Activated naive CD8-positive, alpha-beta T cell treated with anti-CD3 and anti-CD28 coated beads for 36 hours (primary cell): Measurements from ENCODE around the gene P2RY8. TPM values are rescaled to one million over a fixed set of nuclear protein-coding genes. Genes with fewer than 3 reads are reported as not detected.
"Not testable (repeated sequence)": the region's sequence is repeated elsewhere in the genome, so short reads cannot be mapped to it uniquely, and the experiment has no call there.

Experiments
- DNase-seq: peaks from one replicate; pipeline ENCODE4 v3.0.0; 2021
- H3K27ac Mint-ChIP-seq: one replicate; pipeline ENCODE4 v1.8.0; 2022; ENCODE audit warnings: mild to moderate bottlenecking, moderate library complexity, mixed read lengths
- H3K27me3 Mint-ChIP-seq: one replicate; pipeline ENCODE4 v1.8.0; 2022; ENCODE audit warnings: mild to moderate bottlenecking, mixed read lengths
- H3K36me3 Mint-ChIP-seq: one replicate; pipeline ENCODE4 v1.8.0; 2021; ENCODE audit warnings: mild to moderate bottlenecking, mixed read lengths
- H3K4me1 Mint-ChIP-seq: one replicate; pipeline ENCODE4 v1.8.0; 2021; ENCODE audit warnings: mixed read lengths
- H3K4me3 Mint-ChIP-seq: one replicate; pipeline ENCODE4 v1.8.0; 2022; ENCODE audit warnings: mild to moderate bottlenecking, moderate library complexity, mixed read lengths
- H3K9me3 Mint-ChIP-seq: one replicate; pipeline ENCODE4 v1.8.0; 2022; ENCODE audit warnings: mixed read lengths
- total RNA-seq, 2 experiments: library from RNA; stranded (reverse); gene quantifications; one replicate each; pipeline ENCODE4 v1.2.3, GENCODE V29; 2021

Gene P2RY8
- total RNA-seq, 2 experiments from 2014 or later = 12.5 to 13.3 TPM

DNA sequence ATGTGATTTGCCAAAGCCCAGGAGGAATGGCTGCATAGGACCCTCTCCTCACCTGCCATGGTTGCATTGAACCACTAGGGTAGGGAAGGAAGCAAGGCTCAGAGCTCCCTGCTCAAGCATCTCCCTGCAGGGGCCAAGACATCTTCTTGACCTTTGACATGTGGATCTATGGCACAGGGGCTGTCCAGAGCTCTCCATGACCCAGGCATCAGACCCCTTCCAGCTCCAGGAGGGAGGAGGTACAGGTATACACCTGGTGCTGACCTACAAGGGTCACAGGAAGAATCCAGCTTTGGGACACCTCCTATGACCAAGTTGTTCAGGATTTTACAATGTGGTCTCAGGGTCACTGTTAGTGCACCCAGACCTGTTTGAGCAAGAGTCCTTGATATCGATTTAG, 61.1 kb downstream of the P2RY8 start:
- Mint-ChIP-seq H3K4me1 (peaks cover 52% of the 10 kb centered on the region), H3K36me3 (peaks cover 60% of the 10 kb centered on the region), H3K4me3 (no peak overlapping the region), H3K9me3 (peaks cover 38% of the 10 kb centered on the region), H3K27me3 (no peaks in the 10 kb centered on the region), H3K27ac (no peak overlapping the region)
- no peak for DNase-seq

DNA sequence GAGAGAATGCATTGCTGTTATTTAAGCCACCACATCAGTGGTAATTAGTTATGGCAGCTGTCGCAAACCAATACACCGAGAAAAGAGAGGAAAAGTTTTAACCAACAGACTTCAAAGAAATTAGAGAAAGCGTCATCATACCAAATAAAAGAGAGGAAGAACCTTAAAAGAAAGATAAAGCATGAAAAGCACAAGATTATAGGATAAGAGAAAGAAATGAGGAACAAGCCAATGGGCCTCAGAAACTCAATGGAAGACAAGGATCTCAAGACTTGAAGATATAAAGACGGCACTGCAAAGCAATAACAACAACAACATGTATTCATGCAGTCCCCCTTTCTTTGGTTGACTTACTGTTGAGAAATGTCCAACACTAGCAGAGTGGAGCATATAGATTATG, 61.5 kb downstream of the P2RY8 start:
- H3K4me1 Mint-ChIP-seq = peaks cover 53% of the 10 kb centered on the region
- peaks cover 38% of the 10 kb centered on the region for H3K9me3 Mint-ChIP-seq
- no peak overlapping the region for H3K27ac Mint-ChIP-seq
- no peak overlapping the region for H3K4me3 Mint-ChIP-seq
- H3K36me3 Mint-ChIP-seq = peaks cover 60% of the 10 kb centered on the region
- no peak for DNase-seq
- no peaks in the 10 kb centered on the region for H3K27me3 Mint-ChIP-seq

DNA sequence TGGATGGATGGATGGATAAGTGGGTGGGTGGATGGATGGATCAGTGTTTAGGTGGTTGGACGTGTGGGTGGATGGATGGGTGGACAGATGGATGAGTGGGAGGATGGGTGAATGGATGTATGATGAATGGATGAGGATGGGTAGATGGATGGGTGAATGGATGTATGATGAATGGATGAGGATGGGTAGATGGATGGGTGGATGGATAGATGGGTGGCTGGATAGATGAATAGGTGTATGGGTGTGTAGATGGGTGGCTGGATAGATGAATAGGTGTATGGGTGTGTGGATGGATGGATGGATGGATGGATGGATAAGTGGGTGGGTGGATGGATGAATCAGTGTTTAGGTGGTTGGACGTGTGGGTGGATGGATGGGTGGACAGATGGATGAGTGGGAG, 62.4 kb downstream of the P2RY8 start:
- H3K27me3 Mint-ChIP-seq, H3K4me3 Mint-ChIP-seq, DNase-seq, H3K27ac Mint-ChIP-seq: not testable (repeated sequence)
- H3K9me3 Mint-ChIP-seq = peaks cover 35% of the 10 kb centered on the region
- H3K36me3 Mint-ChIP-seq = peaks cover 51% of the 10 kb centered on the region
- peaks cover 50% of the 10 kb centered on the region for H3K4me1 Mint-ChIP-seq

DNA sequence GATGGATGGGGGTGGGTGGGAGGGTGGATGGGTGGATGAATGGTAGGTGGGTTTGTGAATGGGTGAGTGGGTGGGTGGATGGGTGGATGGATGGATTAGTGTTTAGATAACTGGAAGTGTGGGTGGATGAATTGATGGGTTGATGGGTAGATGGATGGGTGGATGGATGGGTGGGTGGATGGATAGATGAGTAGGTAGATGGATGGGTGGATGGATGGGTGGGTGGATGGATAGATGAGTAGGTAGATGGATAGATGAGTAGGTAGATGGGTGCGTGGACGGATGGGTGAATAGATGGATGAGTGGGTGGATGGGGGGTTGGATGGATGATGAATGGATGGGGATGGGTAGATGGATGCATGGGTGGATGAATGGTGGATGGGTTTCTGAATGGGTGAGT, 64.0 kb downstream of the P2RY8 start:
- no peaks in the 10 kb centered on the region for H3K27me3 Mint-ChIP-seq
- H3K9me3 Mint-ChIP-seq = peaks cover 25% of the 10 kb centered on the region
- DNase-seq = no peak
- H3K27ac Mint-ChIP-seq = peak overlapping the region; percentile 53
- H3K4me3 Mint-ChIP-seq = no peak overlapping the region
- peaks cover 54% of the 10 kb centered on the region for H3K4me1 Mint-ChIP-seq
- H3K36me3 Mint-ChIP-seq = peaks cover 41% of the 10 kb centered on the region

DNA sequence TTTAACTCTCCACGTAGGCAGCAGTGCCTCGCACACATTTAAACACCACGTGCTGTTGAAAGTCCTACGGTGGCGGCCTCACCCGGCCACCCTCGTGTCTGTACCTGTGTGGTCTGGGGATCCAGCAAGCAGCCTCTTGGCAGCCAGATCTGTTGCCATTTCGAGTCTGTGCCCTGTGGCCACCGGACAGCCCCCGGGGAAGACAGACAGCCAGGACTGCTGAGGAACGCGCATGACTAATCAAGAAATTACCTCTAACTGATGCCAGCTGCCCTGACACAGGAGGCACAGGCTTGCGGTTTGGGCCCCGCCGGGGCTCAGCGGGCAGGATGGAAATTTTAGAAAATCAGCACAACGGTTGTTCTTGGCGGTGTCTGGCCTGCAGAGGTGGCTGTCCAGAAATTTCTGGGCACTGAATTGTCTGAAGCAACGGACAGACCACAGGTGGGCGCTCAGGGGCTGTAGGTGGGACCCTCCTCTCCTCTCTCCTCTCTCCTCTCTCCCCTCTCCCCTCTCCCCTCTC, 68.7 kb downstream of the P2RY8 start:
- DNase-seq = peak; percentile 81
- Mint-ChIP-seq H3K27ac (peak overlapping the region; percentile 82), H3K36me3 (peaks cover 32% of the 10 kb centered on the region), H3K9me3 (peaks cover 10% of the 10 kb centered on the region), H3K4me1 (peaks cover 74% of the 10 kb centered on the region), H3K27me3 (no peaks in the 10 kb centered on the region), H3K4me3 (peak overlapping the region; percentile 29)

DNA sequence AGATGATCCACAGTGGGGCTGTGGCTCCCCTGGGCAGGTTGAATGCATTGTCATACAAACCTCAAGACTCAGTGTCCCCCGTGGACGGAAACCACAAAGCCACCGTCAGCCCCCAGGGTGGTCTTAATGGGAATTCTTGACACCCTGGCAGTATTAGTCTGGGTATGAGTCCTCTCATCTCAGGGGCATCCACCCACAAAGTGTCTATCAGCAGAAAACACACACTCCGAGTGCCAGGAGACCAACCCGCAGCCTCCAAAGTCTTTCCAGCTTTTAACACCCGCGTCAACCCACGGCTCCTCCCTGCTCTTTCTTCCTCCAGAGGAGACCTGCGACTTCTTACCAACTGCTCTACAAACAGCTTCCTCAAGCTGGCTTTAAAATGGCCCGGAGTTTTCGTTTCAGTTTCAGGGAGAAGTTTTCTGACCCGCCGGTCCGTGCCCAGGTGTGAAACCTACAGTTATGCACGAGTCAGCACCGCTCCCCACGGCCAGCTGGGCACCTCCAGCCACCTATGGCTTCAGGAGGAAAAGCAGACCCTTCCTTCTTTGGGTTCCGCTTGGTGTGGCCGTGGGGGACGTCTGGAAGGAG, 69.9 kb downstream of the P2RY8 start:
- Mint-ChIP-seq H3K27me3 (no peaks in the 10 kb centered on the region), H3K9me3 (peaks cover 1% of the 10 kb centered on the region), H3K27ac (peak overlapping the region; percentile 82), H3K36me3 (peaks cover 24% of the 10 kb centered on the region), H3K4me3 (peak overlapping the region; percentile 54), H3K4me1 (peaks cover 79% of the 10 kb centered on the region)
- peak; percentile 49 for DNase-seq

DNA sequence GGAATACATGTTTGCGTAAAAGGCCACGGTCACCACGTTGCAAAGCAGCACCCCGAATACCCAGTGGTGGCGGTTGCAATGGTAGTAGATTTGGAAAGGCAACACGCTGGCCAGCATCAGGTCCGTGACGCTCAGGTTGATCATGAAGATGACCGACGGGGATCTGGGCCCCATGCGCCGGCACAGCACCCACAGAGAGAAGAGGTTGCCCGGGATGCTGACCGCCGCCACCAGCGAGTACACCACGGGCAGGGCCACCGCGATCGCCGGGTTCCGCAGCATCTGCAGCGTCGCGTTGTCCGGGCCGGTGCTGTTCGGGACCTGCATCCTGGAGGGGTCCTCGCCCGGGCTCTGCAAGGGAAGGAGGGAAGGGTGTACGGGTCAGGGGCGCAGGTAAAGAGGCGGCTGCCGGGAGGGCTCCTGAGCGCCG, 70.7 kb downstream of the P2RY8 start:
- no peaks in the 10 kb centered on the region for H3K9me3 Mint-ChIP-seq
- DNase-seq = no peak
- no peak overlapping the region for H3K27ac Mint-ChIP-seq
- H3K4me1 Mint-ChIP-seq = peaks cover 72% of the 10 kb centered on the region
- peaks cover 18% of the 10 kb centered on the region for H3K36me3 Mint-ChIP-seq
- H3K27me3 Mint-ChIP-seq = no peaks in the 10 kb centered on the region
- H3K4me3 Mint-ChIP-seq = no peak overlapping the region

DNA sequence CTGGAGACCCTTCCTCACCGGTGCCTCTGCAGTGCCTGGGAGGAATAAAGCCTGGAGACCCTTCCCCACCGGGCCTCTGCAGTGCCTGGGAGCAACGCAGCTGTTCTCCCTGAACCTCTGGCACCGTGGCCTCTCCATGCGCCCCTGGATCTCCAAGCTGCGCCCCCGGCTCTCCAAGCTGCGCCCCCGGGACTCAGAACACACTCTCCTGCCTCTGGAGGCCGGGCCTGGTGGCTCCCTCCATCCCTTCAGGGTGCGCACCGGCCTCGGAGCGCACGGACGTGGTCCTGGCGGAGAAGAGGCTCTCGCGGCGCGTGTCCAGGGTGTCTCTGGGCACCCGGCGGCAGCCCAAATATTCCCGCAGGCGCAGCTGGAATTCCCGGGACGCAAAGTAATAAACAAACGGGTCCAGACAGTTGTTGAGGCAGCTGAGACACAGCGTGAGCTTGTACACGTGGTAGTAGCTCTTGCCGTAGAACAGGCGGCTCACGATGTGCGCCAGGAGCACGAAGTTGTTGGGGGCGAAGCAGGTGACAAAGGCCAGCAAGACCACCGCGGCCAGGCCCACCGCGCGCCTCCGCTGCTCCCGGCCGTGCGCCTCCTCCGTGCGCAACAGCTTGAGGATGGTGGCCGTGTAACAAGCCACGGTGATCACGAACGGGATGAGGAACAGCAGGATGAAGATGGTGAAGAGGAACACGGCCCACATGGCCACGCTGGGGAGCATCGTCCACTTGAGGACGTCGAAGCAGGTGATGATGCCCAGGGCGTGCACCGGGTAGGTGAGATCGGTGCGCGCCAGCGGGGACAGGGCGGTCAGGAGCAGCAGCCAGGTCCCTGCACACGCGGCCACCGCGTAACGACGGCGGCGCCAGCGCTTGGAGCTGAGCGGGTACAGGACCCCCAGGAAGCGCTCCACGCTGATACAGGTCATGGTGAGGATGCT, 71.4 kb downstream of the P2RY8 start:
- H3K4me1 Mint-ChIP-seq = peaks cover 67% of the 10 kb centered on the region
- no peak overlapping the region for H3K27ac Mint-ChIP-seq
- H3K9me3 Mint-ChIP-seq = no peaks in the 10 kb centered on the region
- no peak for DNase-seq
- no peaks in the 10 kb centered on the region for H3K27me3 Mint-ChIP-seq
- H3K4me3 Mint-ChIP-seq = no peak overlapping the region
- peaks cover 18% of the 10 kb centered on the region for H3K36me3 Mint-ChIP-seq

DNA sequence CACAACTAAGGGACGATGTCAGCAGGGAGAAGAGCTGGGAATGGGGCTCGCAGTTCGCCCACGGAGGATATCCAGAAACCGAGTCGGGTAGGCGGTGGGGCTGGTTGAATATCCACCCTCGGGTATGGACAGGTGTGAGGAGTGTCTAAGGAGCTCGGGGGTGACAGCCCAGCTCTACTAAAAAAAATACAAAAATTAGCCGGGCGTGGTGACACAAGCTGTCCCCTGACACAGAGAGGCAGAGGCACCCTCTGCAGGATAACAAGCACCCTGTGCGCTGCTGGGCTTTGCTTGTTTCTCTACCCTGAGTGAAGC, 72.1 kb downstream of the P2RY8 start:
- Mint-ChIP-seq H3K36me3 (peaks cover 18% of the 10 kb centered on the region), H3K27me3 (no peaks in the 10 kb centered on the region)
- DNase-seq = no peak

DNA sequence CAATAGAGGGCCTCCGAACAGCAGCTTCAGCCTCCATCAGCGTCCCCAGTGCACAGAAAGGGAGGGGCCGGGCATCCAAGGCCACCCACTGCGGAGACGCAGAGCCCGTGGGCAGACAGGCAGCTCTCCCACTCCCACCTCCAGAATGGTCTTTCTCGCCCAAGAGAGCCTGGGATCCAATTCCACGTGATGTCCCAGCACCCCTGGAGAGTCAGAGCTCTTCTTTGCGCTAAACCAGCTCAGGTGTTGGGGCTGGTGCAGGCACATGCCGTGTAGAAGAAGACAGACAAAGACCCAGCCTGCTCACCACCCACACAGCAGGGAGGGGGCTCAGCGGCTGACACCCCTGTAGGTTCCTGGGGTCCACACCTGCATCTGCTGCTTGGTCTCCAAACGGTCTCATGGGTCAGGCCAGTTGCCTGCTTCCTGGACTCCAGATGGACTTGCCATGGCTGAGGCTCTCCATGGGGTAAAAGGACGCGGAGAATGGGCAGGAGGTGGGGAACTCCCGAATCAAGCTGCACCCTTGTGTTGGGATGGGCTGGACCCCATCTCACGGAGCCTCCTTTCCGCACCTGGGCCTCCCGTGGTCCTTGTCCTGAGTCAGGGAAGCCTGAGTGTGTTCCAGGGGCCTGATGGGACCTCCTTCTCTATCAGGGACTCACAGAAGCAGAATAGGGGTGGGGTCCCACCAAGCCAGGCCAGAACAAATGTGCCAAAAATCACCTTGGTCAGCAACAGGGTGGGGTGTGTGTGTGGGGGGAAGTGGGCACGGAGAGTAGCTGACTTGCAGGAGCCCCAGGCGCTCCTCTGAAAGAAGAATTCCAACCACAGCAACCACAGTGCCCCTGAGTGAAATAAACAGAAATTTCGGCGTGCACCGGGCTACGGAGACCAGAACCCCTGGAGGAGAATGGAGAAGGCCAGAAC, 72.7 kb downstream of the P2RY8 start:
- H3K36me3 Mint-ChIP-seq = peaks cover 16% of the 10 kb centered on the region
- H3K27me3 Mint-ChIP-seq = no peaks in the 10 kb centered on the region
- DNase-seq = peak; percentile 34
- peaks cover 57% of the 10 kb centered on the region for H3K4me1 Mint-ChIP-seq
- H3K9me3 Mint-ChIP-seq = no peaks in the 10 kb centered on the region
- peak overlapping the region; percentile 89 for H3K27ac Mint-ChIP-seq
- H3K4me3 Mint-ChIP-seq = peak overlapping the region; percentile 36

More for the DNA sequence above, 72.1 kb downstream of the P2RY8 start:
- Mint-ChIP-seq H3K4me3 (peak overlapping the region; percentile 36), H3K4me1 (peaks cover 63% of the 10 kb centered on the region), H3K9me3 (no peaks in the 10 kb centered on the region), H3K27ac (peak overlapping the region; percentile 1)

DNA sequence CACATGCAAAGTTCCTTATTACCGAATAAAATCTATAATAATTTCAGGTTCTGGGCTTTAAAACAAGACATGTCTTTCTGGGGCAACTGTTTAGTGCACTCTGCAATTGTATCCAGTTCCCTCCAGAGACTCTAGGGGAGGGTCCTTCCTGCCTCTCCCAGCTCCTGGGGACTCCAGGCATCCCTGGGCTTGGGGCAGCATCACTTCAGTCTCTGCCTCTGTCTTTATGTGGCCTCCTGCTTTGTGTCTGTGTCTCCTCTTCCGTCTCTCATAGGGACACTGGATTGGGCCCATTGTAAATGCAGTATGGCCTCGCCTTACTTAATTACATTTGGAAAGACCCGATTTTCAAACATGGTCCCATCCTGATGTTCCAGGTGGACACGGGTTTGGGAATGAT, 73.4 kb downstream of the P2RY8 start:
- Mint-ChIP-seq H3K27ac (peak overlapping the region; percentile 89), H3K9me3 (no peaks in the 10 kb centered on the region), H3K36me3 (peaks cover 16% of the 10 kb centered on the region), H3K27me3 (no peaks in the 10 kb centered on the region), H3K4me3 (peak overlapping the region; percentile 33), H3K4me1 (peaks cover 53% of the 10 kb centered on the region)
- no peak for DNase-seq

DNA sequence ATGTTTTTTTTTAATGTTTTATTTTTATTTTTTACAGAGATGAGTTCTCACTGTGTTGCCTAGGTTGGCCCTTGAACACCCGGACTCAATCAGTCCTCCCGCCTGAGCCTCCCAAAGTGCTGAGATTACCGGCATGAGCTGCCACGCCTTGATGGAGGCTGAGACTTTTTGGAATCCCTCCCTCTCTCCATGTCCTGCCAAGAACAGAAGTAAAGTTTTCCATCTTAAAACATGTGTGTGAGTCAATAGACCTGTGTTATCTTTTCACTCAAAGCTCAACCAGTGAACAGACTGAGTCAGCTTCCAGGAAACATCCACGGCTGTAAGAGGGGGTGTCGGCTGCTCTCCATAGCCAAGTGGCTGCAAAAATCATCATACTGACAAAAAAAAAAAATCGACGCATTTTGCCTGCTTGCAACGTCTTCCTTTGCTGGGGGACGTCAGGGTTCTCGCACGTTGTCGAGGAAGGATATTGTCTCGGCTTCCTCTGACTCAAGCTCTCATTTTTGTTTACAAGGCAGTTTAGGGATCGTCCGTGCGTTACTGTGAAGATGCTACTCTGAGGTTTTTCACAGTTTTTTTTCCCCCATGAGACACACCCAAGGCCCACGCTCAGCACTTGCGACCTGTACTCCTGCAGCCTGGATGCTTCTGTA, 74.3 kb downstream of the P2RY8 start:
- H3K9me3 Mint-ChIP-seq = no peaks in the 10 kb centered on the region
- DNase-seq = peak; percentile 72
- peaks cover 16% of the 10 kb centered on the region for H3K36me3 Mint-ChIP-seq
- H3K27ac Mint-ChIP-seq = peak overlapping the region; percentile 89
- peak overlapping the region; percentile 33 for H3K4me3 Mint-ChIP-seq
- peaks cover 48% of the 10 kb centered on the region for H3K4me1 Mint-ChIP-seq
- no peaks in the 10 kb centered on the region for H3K27me3 Mint-ChIP-seq

DNA sequence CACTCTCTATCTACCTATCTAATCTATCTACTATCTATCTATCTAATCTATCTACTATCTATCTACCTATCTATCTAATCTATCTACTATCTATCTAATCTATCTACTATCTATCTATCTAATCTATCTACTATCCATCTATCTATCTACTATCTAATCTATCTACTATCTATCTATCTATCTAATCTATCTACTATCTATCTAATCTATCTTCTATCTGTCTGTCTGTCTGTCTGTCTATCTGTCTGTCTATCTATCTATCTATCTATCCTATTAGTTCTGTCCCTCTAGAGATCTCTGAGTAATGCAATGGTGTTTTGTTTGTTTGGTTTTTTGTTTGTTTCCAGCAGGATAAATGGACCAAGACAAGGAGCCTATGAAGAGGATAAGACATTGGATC, 74.9 kb downstream of the P2RY8 start:
- H3K27me3 Mint-ChIP-seq = no peaks in the 10 kb centered on the region
- no peaks in the 10 kb centered on the region for H3K9me3 Mint-ChIP-seq
- H3K4me1 Mint-ChIP-seq = peaks cover 43% of the 10 kb centered on the region
- no peak overlapping the region for H3K4me3 Mint-ChIP-seq
- no peak for DNase-seq
- H3K27ac Mint-ChIP-seq = peak overlapping the region; percentile 89
- H3K36me3 Mint-ChIP-seq = peaks cover 13% of the 10 kb centered on the region

DNA sequence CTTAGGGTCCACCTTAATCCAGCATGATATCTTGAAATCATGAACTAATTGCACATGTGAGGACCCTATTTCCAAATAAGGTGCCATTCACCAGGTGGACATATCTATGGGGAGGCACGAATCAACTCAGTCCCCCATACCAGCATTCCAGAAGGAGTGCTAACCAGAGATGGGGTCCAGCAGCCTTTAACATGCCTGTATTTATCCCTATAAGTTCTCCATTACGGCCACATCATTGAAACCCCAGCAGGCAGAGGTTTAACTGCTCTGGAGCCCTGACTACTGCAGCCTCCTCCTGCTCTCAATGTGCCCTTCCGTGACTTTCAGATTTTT, 81.1 kb downstream of the P2RY8 start:
- H3K36me3 Mint-ChIP-seq = no peaks in the 10 kb centered on the region
- no peaks in the 10 kb centered on the region for H3K27me3 Mint-ChIP-seq
- no peaks in the 10 kb centered on the region for H3K9me3 Mint-ChIP-seq
- H3K4me3 Mint-ChIP-seq = no peak overlapping the region
- no peak for DNase-seq
- H3K27ac Mint-ChIP-seq = no peak overlapping the region
- peaks cover 5% of the 10 kb centered on the region for H3K4me1 Mint-ChIP-seq
